Stimulated activated CD8-positive, alpha-beta memory T cell treated with anti-CD3 and anti-CD28 coated beads, Interleukin-7, amount 100 ng/mL, for 4 hours (primary cell): Measurements from ENCODE around the gene ACSF2.
"Not testable (repeated sequence)": the region's sequence is repeated elsewhere in the genome, so short reads cannot be mapped to it uniquely, and the experiment has no call there.

Source experiments
- DNase-seq, 2 donors: peaks; one replicate each; pipeline ENCODE4 v3.0.0-alpha.2; 2020; ENCODE audit warnings: low read depth in 2 of 2

ACSF2 gene

DNA sequence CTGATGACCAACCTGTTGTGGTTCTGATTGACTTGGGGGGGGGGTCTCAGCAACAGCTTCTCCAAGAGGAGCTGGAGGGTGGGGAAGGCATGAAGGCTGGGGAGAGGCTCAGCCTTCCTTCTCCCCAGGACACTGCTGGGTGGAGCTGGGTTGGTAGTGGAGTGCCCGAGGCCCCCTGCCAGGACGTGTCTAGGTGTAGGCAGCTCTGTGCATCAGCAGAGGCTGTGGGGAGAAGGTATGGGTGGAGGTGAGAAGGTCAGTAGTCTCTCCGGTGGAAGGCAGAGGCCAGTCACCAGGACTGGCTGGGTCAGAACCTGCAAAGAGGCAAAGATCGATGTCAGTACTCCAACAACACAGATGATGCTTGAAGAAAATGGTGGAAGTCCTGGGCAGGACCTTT, 38.7 kb downstream of the ACSF2 start:
- DNase-seq: no peak

GRCh38 chr17:50465171-50465570, 39.2 kb downstream of the ACSF2 start:
- DNase-seq: no peak

GRCh38 chr17:50465635-50466034, 39.6 kb downstream of the ACSF2 start:
- DNase-seq: no peak

GRCh38 chr17:50466371-50467113, 40.5 kb downstream of the ACSF2 start:
- no peak for DNase-seq

- no peak for DNase-seq
Observed at GRCh38 chr17:50467114-50467854, 41.3 kb downstream of the ACSF2 start.

DNA sequence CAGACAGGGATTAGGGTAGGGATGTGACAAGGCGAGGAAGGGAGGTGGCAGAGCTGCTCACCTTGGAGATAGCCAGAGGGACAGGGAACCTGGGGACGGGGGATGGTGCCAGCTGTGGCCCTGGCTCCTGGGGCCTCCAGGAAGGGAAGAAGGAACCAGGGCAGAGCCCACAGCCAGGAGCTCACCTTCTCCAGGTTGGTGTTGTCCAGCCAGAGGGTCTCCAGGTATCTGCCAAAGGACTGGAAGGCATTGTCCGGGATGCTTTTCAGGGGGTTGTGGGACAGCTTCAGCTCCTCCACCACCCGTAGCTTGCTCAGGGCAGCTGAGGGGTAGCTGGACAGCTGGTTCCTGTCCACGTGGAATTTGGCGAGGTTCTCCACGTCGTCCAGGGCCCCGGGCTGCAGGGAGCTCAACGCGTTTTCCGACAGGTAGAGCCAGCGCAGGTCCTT, 41.9 kb downstream of the ACSF2 start:
- no peak for DNase-seq

DNA sequence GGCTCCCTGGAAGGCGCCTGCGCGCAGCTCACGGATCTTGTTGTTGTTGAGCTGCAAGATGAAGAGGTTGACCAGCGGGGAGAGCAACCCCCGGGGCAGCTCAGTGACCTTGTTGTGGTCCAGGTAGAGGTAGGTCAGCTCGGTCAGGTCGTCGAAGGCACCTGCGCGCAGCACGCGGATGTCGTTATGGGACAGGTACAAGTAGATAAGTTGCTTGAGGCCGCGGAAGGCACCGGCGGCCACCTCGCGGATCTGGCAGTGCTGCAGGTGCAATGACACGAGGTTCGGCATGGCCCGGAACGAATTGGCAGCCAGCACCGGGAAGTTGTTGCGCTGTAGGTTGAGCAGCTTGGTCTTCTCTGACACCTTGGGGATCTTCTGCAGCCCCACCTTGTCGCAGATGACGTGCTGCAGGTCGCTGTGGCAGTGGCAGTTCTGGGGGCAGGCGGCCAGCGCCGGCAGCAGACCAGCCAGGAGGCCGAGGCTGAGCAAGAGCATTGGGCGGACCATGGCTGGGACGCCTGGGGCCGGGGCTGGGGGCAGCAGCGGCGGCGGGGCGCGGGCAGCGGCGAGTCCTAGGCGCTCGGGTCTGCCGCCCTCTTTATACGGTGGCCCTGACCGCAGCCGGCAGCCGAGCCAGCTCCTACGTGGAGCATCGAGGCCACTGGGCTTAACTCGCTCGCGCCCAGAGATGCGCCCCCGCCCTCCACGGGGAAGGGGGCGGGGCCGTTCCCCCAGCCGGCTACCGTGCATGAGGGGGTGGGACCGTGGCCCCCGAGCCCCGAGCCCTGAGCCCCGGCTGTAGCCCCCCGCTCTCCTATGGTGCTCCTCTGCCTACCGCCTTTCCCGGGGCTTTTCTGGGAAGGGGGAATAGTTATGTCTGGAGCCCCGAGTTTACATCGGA, 42.5 kb downstream of the ACSF2 start, which contains the start of gene CHAD:
Gene CHAD (minus strand): TSS at position 577 of the 904 bp plus-strand sequence. CDS start 67 bp downstream, at position 510.
- DNase-seq: no peak

DNA sequence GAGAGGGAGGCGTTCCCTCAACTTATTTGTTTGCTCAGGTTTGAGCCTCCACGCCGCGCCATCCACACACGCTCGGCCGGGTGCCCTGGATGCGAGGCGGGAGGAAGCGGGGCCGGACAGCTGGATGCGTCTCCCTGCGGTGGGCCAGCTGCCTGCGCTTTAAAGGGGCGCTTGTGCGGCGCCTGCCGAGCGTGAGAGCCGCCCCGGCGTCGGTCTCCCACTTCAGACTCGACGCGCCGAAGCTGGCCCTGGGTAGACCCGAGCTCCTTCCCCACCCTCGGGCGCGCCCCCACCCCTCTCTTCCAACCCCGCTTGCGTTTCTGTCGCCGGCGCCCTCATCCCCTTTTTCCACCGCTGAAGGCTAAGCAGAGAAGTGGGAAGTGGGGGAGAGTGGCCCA, 43.2 kb downstream of the ACSF2 start:
- no peak for DNase-seq

- DNase-seq: no peak
Observed at GRCh38 chr17:50469671-50470305, 43.8 kb downstream of the ACSF2 start.

DNA sequence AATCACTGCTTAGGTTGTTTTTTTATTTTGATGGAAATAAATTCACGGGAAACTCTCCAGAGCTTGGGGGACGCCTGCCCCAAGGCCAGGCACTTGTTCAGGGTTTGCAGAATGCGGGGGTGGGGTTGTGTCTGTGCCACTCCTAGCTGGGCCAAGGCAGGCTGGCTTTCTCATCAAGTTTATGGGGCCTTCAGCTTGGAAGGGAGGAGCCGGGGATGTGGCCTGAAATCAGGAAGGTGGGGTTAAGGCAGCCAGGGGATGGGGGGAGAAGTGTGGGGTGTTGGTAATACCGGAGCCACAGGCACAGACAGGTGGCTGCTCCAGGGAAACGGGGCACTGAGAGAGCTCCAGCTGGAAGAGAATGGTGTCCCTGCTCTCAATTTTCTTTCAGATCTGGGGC, 44.4 kb downstream of the ACSF2 start:
- DNase-seq: no peak

DNA sequence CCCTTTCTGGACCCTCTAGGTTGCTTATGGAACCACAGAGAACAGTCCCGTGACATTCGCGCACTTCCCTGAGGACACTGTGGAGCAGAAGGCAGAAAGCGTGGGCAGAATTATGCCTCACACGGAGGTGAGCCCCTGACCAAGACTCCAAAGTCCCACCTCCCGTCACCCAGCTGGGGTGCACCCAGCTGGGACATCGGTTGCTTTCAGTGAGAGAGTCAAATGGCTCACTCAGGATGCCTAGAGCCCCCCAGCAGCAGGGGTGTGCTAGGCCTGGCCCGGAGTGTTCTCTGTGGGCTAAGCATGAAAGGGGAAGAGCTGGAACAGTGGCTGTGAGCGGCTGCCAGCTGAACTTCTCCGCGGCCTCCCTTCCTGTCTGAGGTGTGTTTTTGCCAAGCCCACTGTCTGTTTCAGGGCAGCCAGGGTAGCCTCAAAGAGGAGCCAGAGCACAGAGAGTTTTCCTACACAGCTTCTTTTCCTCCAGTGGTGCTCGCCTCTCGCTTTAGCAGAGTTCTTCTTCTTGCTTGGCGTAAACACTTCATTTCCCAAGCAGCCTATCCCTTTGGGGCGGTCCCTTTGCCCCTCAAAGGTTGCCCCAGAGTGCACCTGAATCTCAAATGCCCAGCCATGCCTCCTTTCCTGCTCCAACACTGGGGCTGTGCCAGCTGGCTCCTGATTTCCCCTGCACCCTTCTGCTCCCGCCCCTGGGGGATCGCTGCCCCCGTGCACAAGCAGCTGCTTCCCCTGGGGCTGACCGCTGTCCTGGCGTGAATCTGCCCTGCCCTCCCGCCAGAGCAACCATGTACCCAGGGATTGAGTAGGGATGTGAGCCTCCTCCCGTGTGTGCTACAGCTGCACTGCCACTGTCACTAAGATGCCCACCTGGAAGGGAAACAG, 45.2 kb downstream of the ACSF2 start:
- DNase-seq: no peak

- no peak for DNase-seq
Observed at GRCh38 chr17:50472286-50472685, 46.3 kb downstream of the ACSF2 start.

DNA sequence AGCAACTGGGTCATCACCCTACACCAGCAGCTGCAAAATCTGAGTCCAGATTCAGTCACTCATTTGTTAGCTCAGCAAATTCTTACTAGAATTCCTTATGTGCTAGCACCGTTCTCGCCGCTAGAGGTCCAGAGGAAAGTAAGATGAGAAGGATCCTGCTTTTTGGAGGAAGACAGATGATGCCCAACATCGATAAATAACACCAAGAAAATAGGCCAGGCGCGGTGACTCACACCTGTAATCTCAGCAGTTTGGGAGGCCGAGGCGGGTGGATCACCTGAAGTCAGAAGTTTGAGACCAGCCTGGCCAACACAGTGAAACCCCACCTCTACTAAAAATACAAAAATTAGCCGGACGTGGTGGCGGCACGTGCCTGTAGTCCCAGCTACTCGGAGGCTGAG, 46.7 kb downstream of the ACSF2 start:
- DNase-seq: not testable (repeated sequence)

DNA sequence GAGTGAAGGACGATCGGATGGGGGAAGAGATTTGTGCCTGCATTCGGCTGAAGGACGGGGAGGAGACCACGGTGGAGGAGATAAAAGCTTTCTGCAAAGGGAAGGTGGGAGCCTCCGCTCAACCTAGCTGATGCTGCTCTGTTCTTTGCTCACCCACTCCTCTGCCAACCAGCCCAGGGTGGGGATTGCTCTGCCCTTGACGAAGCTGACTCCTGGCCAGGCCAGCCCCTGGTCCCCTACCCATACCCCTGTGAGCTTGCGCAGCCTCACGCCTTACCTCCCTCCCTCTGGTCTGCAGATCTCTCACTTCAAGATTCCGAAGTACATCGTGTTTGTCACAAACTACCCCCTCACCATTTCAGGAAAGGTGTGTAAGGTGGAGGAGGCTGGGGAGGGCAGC, 47.9 kb downstream of the ACSF2 start:
- DNase-seq: no peak

DNA sequence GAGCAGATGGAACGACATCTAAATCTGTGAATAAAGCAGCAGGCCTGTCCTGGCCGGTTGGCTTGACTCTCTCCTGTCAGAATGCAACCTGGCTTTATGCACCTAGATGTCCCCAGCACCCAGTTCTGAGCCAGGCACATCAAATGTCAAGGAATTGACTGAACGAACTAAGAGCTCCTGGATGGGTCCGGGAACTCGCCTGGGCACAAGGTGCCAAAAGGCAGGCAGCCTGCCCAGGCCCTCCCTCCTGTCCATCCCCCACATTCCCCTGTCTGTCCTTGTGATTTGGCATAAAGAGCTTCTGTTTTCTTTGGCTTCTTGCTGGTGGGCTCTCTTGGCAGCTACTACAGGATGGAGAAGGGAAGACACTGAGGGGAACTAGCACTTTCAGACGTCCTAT, 48.5 kb downstream of the ACSF2 start:
- no peak for DNase-seq

GRCh38 chr17:50475362-50475761, 49.3 kb downstream of the ACSF2 start:
- DNase-seq: no peak

- not testable (repeated sequence) for DNase-seq
Observed at GRCh38 chr17:50475775-50476544, 49.9 kb downstream of the ACSF2 start.

- no peak for DNase-seq
Observed at GRCh38 chr17:50476545-50477315, 50.7 kb downstream of the ACSF2 start.

DNA sequence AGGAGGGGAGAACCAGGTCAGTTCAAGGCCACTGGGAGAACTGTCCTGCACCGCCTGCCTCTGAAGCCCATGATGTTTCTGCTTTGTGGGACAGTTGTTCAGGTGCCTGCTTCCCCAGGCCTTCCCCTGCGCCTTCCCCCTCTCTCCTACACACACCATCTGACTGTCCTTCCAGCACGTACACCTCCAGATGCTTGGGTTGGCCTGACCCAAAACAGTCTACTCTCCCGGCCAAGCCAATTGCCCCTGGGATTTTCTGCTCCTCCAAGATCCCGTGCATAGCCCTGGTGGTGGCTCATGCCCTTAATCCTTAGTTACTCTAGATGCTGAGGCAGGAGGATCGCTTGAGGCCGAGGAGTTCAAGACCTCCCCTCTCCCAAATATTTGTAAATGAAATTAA, 52.0 kb downstream of the ACSF2 start:
- DNase-seq: no peak
